Esophagus muscularis mucosa (tissue), 4 donors: ENCODE data around the gene OPA3. TPM values are rescaled to one million over a fixed set of nuclear protein-coding genes. Genes with fewer than 3 reads are reported as not detected.
A peak's percentile ranks its signal among the peaks of the same experiment; 100 is the strongest.

Source experiments
- DNase-seq: peaks from one replicate; pipeline ENCODE4 v3.0.0-alpha.2; 2017; ENCODE audit errors: extremely low spot score
- H3K27ac ChIP-seq, 4 donors: fragments of 200-600 bp; sonication (generic); replicated peaks in 1 of 4; 1 replicate in 3 of 4; 2 replicates in 1 of 4; pipeline ENCODE4 v1.5.1; 2016 to 2019; ENCODE audit warnings: mild to moderate bottlenecking in 1 of 4
- H3K27me3 ChIP-seq, 4 donors: fragments of 200-600 bp; sonication (generic); one replicate each; pipeline versions ENCODE4 v1.5.1 to v1.6.0; 2016 to 2019
- H3K36me3 ChIP-seq, 4 donors: fragments of 200-600 bp; sonication (generic); one replicate each; pipeline ENCODE4 v1.5.1; 2016 to 2019
- H3K4me1 ChIP-seq, 4 donors: fragments of 200-600 bp; sonication (generic); one replicate each; pipeline ENCODE4 v1.5.1; 2016 to 2019
- H3K4me3 ChIP-seq, 4 donors: fragments of 200-600 bp; sonication (generic); 1 replicate in 2 of 4; 2 replicates in 2 of 4; pipeline ENCODE4 v1.5.1; 2016 to 2019; ENCODE audit warnings: mild to moderate bottlenecking in 4 of 4, moderate library complexity in 1 of 4
- H3K9me3 ChIP-seq, 4 donors: fragments of 200-600 bp; sonication (generic); 1 replicate in 3 of 4; 2 replicates in 1 of 4; pipeline ENCODE4 v1.5.1; 2016 to 2019
- EP300 ChIP-seq: sonication (generic); formaldehyde crosslinking; IDR thresholded peaks from one replicate; pipeline ENCODE4 v1.6.1; 2017; ENCODE audit warnings: antibody characterized with exemption
- POLR2A ChIP-seq: fragments of 450-650 bp; IDR thresholded peaks from one replicate; pipeline ENCODE4 v1.6.1; 2017; ENCODE audit warnings: antibody characterized with exemption, moderate library complexity, mild to moderate bottlenecking, low read depth
- POLR2AphosphoS5 ChIP-seq, 2 donors: sonication (generic); formaldehyde crosslinking; IDR thresholded peaks; one replicate each; pipeline ENCODE4 v1.6.1; 2017; ENCODE audit warnings: antibody characterized with exemption in 2 of 2
- WGBS: methylation state at CpG from one replicate; pipeline ENCODE4 v1.1.5; 2018; 5-methylcytosine and 5-hydroxymethylcytosine counted together
- intact Hi-C: fragments of 100-400 bp; cut with DNase I; formaldehyde crosslinking; loops from one replicate; pipeline ENCODE4 v1.15.1; 2023
- total RNA-seq, 4 donors: library from RNA; depleted of rRNA; stranded (reverse); fragments of >200 nt; gene quantifications; one replicate each; pipeline versions ENCODE4 v1.1.0 to v1.2.1, GENCODE V29; 2016
- TF ChIP-seq, protein P1 (sequence below), 3 experiments: fragments of 200-600 bp in 2 of 3; fragments of 450-650 bp in 1 of 3; sonication (generic) in 2 of 3; IDR thresholded peaks; one replicate each; pipeline ENCODE4 v1.5.1; 2017 to 2019; ENCODE audit warnings: antibody characterized with exemption in 3 of 3, mild to moderate bottlenecking in 2 of 3, moderate library complexity in 1 of 3

OPA3 gene
- total RNA-seq, 4 donors from 2014 or later, result 6.2 to 20.0 (median 13.8) TPM

DNA sequence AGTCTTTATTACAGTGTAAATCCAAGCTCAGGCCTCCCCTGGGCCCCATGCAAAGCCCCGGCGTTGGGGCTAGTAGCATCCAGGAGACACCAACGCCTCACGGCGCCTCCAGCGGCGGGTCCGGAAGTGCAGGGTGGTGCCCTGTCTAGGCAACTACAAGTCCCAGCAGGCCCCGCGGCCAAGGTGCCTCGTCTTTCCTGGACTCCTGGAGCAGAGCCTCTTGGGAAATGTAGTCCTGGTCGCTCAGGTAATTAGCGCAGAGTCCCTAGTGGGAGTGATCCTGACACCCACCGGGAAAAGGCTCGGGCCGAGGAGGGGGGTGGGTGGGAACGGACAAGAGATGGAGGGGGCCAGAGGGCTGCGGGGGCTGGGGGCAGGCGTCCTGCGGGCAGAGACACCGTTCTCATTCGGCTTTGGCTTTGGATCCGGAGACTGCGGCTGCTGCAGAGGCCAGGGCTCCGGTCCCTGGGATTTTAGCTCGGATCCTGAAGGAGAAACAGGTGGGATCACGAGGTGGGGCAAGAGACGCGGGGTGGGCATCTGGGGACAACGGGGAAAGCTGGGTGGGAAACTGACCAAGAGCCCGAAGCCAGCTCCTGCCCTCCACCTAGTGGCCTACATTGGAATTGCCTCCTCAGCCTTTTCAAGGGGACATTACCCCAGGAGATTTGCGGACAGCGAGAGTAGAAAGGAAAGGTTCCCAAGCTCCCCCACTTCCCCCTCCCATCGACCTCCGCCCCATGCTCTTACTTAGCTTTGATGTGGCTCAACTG is 99.1 kb downstream of the OPA3 start:
- DNase-seq, result peak; percentile 99
- Histone ChIP-seq H3K27ac (peak overlapping the region; percentile 82 to 94 (median 86)), H3K4me1 (peaks cover 5 to 13% (median 8%) of the 10 kb centered on the region in 4 donors), H3K27me3 (no peaks in the 10 kb centered on the region), H3K36me3 (peaks cover 0 to 10% (median 4%) of the 10 kb centered on the region in 4 donors), H3K4me3 (peak overlapping the region; percentile 62 to 91 (median 72)), H3K9me3 (no peaks in the 10 kb centered on the region)
- intact Hi-C loops, result no loop called here
- under 1% methylated on average over 31 of the region's 35 CpGs for WGBS
- peak in 1 of 2 donors; percentile 79 for TF ChIP-seq POLR2AphosphoS5 (IDR thresholded peaks at IDR 0.05)
- no peak for TF ChIP-seq EP300
- TF ChIP-seq, protein P1, sequence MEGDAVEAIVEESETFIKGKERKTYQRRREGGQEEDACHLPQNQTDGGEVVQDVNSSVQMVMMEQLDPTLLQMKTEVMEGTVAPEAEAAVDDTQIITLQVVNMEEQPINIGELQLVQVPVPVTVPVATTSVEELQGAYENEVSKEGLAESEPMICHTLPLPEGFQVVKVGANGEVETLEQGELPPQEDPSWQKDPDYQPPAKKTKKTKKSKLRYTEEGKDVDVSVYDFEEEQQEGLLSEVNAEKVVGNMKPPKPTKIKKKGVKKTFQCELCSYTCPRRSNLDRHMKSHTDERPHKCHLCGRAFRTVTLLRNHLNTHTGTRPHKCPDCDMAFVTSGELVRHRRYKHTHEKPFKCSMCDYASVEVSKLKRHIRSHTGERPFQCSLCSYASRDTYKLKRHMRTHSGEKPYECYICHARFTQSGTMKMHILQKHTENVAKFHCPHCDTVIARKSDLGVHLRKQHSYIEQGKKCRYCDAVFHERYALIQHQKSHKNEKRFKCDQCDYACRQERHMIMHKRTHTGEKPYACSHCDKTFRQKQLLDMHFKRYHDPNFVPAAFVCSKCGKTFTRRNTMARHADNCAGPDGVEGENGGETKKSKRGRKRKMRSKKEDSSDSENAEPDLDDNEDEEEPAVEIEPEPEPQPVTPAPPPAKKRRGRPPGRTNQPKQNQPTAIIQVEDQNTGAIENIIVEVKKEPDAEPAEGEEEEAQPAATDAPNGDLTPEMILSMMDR (IDR thresholded peaks at IDR 0.05), result peak; percentile 67 to 92 (median 72)
- no peak for TF ChIP-seq POLR2A

DNA sequence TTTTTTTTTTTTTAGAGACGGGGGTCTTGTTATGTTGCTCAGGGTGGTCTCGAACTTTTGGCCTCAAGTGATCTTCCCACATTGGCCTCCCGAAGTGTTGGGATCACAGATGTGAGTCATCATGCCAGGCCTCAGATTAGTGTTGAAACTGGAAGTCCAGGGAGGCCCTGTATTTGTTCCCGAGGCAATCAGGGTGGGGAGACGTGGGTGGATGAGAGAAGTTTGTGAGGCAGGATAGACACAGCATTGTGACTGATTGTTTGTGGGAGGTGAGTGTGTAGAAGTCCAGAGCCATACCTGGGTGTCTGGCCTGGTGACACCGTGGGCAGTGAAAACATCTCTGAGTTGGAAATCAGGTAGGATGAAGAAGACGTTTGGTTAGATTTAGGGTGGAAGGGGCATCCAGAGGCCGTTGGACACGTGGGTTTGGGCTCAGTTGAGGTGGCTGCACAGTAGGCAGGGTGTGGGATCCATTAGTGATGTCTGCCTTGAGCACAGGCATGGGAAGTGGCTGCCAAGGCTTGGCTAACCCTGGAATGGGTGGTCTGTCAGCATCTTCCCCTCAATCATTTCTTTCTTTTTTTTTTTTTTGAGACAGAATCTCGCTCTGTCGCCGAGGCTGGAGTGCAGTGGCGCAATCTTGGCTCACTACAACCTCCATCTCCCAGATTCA is 100.2 kb downstream of the OPA3 start:
- peaks cover 5 to 13% (median 8%) of the 10 kb centered on the region in 4 donors for H3K4me1 ChIP-seq
- H3K36me3 ChIP-seq, result peaks cover 0 to 10% (median 4%) of the 10 kb centered on the region in 4 donors
- no peaks in the 10 kb centered on the region for H3K9me3 ChIP-seq
- 79% methylated on average over 13 of the region's 13 CpGs for WGBS
- TF ChIP-seq POLR2A (no peak), POLR2AphosphoS5 (IDR thresholded peaks at IDR 0.05) (no peak), EP300 (no peak)
- TF ChIP-seq, protein P1 (IDR thresholded peaks at IDR 0.05), result no peak
- no peaks in the 10 kb centered on the region for H3K27me3 ChIP-seq
- no peak overlapping the region for H3K4me3 ChIP-seq
- no peak for DNase-seq
- peak overlapping the region in 2 of 4 donors; percentile 87 to 94 for H3K27ac ChIP-seq
- intact Hi-C loops, result no loop called here

DNA sequence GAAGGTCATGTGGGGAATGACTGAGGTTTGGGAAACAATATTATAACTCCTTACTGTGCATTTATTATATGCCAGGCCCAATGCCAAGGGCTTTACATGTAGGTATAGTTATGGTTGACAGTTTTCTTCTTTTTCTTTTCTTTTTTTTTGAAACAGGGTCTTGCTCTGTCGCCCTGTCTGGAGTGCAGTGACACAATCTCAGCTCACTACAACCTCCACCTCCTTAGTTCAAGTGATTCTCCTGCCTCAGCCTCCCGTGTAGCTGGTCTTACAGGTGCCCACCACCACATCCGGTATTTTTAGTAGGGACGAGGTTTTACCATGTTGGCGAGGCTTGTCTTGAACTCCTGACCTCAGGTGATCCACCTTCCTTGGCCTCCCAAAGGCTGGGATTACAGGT is 101.6 kb downstream of the OPA3 start:
- Histone ChIP-seq H3K27me3 (no peaks in the 10 kb centered on the region), H3K9me3 (no peaks in the 10 kb centered on the region), H3K27ac (no peak overlapping the region), H3K4me3 (no peak overlapping the region), H3K4me1 (peaks cover 8 to 18% (median 12%) of the 10 kb centered on the region in 4 donors), H3K36me3 (no peaks in the 10 kb centered on the region)
- WGBS, result 92% methylated on average over 5 of the region's 5 CpGs
- no peak for DNase-seq
- intact Hi-C loops, result no loop called here
- TF ChIP-seq, protein P1 (IDR thresholded peaks at IDR 0.05), result no peak
- no peak for TF ChIP-seq EP300
- TF ChIP-seq POLR2A, result no peak
- no peak for TF ChIP-seq POLR2AphosphoS5 (IDR thresholded peaks at IDR 0.05)

DNA sequence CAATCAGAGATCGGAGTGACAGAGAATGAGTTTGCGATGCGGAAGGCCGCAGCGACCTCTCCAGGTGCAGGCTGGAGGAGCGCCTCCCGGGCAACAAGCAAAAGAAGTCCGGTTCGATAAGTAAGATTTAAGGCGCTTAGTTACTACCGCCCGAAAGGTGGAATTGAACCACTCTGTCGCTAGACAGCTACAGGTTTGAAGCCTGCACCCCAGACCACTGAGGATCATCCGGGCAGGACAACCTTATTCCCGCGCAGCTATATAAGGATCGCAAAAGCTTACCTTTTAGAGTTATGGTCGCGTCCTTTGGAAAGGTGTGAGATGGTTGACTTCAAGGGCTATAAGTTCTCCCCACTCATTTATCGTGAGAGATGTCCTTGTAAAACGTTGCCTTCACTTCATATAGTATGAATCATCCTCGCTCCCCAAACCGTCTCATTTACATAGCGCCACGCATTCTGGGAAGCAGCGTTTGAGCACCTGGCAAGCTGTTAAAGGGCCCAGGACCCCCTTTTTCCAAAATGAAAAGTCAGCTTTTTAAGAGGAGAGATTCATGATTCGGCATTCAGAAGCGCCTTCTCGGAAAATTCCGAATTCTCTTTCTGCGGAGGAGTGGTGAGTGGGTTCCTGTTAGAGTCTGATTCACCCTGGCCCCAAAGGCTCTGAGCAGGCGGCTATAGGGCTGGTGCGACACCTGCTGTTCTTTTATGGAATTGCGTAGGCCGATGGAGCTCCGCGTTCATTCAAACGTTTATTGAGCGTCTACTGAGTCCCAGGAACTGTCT is 106.0 kb downstream of the OPA3 start:
- Histone ChIP-seq H3K27ac (peak overlapping the region; percentile 91 to 92 (median 92)), H3K9me3 (no peaks in the 10 kb centered on the region), H3K4me1 (peaks cover 10 to 16% (median 14%) of the 10 kb centered on the region in 4 donors), H3K36me3 (no peaks in the 10 kb centered on the region), H3K27me3 (no peaks in the 10 kb centered on the region), H3K4me3 (peak overlapping the region; percentile 51 to 67 (median 52))
- TF ChIP-seq POLR2AphosphoS5 (IDR thresholded peaks at IDR 0.05) (peak; percentile 62 to 77), POLR2A (no peak)
- TF ChIP-seq, protein P1 (IDR thresholded peaks at IDR 0.05), result peak; percentile 97 to 100 (median 97)
- intact Hi-C loops, result loop anchor here (2.0 kb wide), 2 partner anchors 40 to 50 kb away; no protein-coding TSS in a partner anchor
- peak; percentile 96 for DNase-seq
- 2% methylated on average over 30 of the region's 39 CpGs for WGBS
